CD14-positive monocyte (primary cell): Measurements from ENCODE around the gene EPPIN. TPM values are rescaled to one million over a fixed set of nuclear protein-coding genes. Genes with fewer than 3 reads are reported as not detected.
"Not testable (repeated sequence)": the region's sequence is repeated elsewhere in the genome, so short reads cannot be mapped to it uniquely, and the experiment has no call there.

Source experiments
- DNase-seq, 3 donors: peaks; one replicate each; pipeline ENCODE4 v3.0.0-alpha.2; 2011 to 2022
- H2AFZ ChIP-seq: 2 replicates; pipeline ENCODE4 v1.6.0; 2012; ENCODE audit warnings: mild to moderate bottlenecking, low read depth, low read length, inconsistent platforms; ENCODE audit not compliant: insufficient read depth, poor library complexity, severe bottlenecking
- H3K27ac ChIP-seq, 2 donors: 1 replicate in 1 of 2; 2 replicates in 1 of 2; pipeline ENCODE4 v1.5.1; 2012 to 2013; ENCODE audit warnings: low read length in 2 of 2, control low read depth in 1 of 2, inconsistent platforms in 1 of 2, low read depth in 1 of 2, mild to moderate bottlenecking in 1 of 2
- H3K27me3 ChIP-seq, 2 donors: one replicate each; pipeline versions ENCODE4 v1.6.0 to v1.6.1; 2011 to 2013; ENCODE audit warnings: low read length in 2 of 2; ENCODE audit not compliant: control insufficient read depth in 2 of 2, insufficient read depth in 2 of 2
- H3K36me3 ChIP-seq, 2 donors: replicated peaks in 1 of 2; 1 replicate in 1 of 2; 2 replicates in 1 of 2; pipeline versions ENCODE4 v1.5.1 to v1.6.1; 2012 to 2013; ENCODE audit warnings: low read length in 2 of 2, control low read depth in 1 of 2, inconsistent platforms in 1 of 2, mild to moderate bottlenecking in 1 of 2; ENCODE audit not compliant: insufficient read depth in 2 of 2, control insufficient read depth in 1 of 2
- H3K4me1 ChIP-seq, 2 donors: 1 replicate in 1 of 2; 2 replicates in 1 of 2; pipeline versions ENCODE4 v1.5.1 to v1.6.1; 2012 to 2013; ENCODE audit warnings: low read length in 2 of 2, control low read depth in 1 of 2, inconsistent platforms in 1 of 2, mild to moderate bottlenecking in 1 of 2, moderate library complexity in 1 of 2; ENCODE audit not compliant: insufficient read depth in 2 of 2, control insufficient read depth in 1 of 2
- H3K4me2 ChIP-seq: replicated peaks from 2 replicates; pipeline ENCODE3; 2012; ENCODE audit warnings: low read length, moderate library complexity, mild to moderate bottlenecking; ENCODE audit not compliant: poor library complexity, severe bottlenecking; ENCODE audit errors: extremely low read depth
- H3K4me3 ChIP-seq, 3 experiments: fragments of 200-600 bp in 1 of 3; sonication (generic) in 1 of 3; replicated peaks in 1 of 3; 1 replicate in 2 of 3; 2 replicates in 1 of 3; pipeline ENCODE4 v1.5.1; 2011 to 2013; ENCODE audit warnings: low read length in 3 of 3, mild to moderate bottlenecking in 3 of 3, control low read depth in 2 of 3, low read depth in 2 of 3, inconsistent platforms in 1 of 3, moderate library complexity in 1 of 3
- H3K79me2 ChIP-seq: 2 replicates; pipeline ENCODE4 v1.6.0; 2012; ENCODE audit warnings: mild to moderate bottlenecking, control low read depth, inconsistent platforms, low read length, moderate library complexity; ENCODE audit not compliant: insufficient read depth
- H3K9ac ChIP-seq: 2 replicates; pipeline ENCODE4 v1.6.0; 2017; ENCODE audit warnings: low read length, mild to moderate bottlenecking; ENCODE audit not compliant: insufficient read depth, poor library complexity, severe bottlenecking
- H3K9me3 ChIP-seq, 2 donors: replicated peaks in 1 of 2; 1 replicate in 1 of 2; 2 replicates in 1 of 2; pipeline versions ENCODE4 v1.5.1 to v1.6.1; 2012 to 2013; ENCODE audit warnings: low read length in 2 of 2, control low read depth in 1 of 2; ENCODE audit not compliant: control insufficient read depth in 1 of 2, insufficient read depth in 1 of 2
- H4K20me1 ChIP-seq: 2 replicates; pipeline ENCODE4 v1.6.0; 2012; ENCODE audit warnings: mild to moderate bottlenecking, low read length, control low read depth, moderate library complexity; ENCODE audit not compliant: insufficient read depth
- H3K27ac Mint-ChIP-seq, 7 donors: one replicate each; pipeline ENCODE4 v1.8.0; 2020; ENCODE audit warnings: mild to moderate bottlenecking in 7 of 7, mixed read lengths in 7 of 7, moderate library complexity in 6 of 7, inconsistent platforms in 2 of 7
- H3K27me3 Mint-ChIP-seq, 3 donors: one replicate each; pipeline ENCODE4 v1.8.0; 2021 to 2022; ENCODE audit warnings: low read depth in 3 of 3, mild to moderate bottlenecking in 3 of 3, mixed read lengths in 3 of 3, moderate library complexity in 3 of 3, inconsistent platforms in 1 of 3
- H3K36me3 Mint-ChIP-seq, 2 donors: one replicate each; pipeline ENCODE4 v1.8.0; 2020; ENCODE audit warnings: mixed read lengths in 2 of 2, inconsistent platforms in 1 of 2, mild to moderate bottlenecking in 1 of 2
- H3K4me1 Mint-ChIP-seq: one replicate; pipeline ENCODE4 v1.8.0; 2020; ENCODE audit warnings: mild to moderate bottlenecking, mixed read lengths
- H3K4me3 Mint-ChIP-seq, 2 donors: one replicate each; pipeline ENCODE4 v1.8.0; 2020; ENCODE audit warnings: mild to moderate bottlenecking in 2 of 2, mixed read lengths in 2 of 2, moderate library complexity in 1 of 2
- H3K9me3 Mint-ChIP-seq, 7 donors: one replicate each; pipeline ENCODE4 v1.8.0; 2020 to 2022; ENCODE audit warnings: mixed read lengths in 7 of 7, mild to moderate bottlenecking in 6 of 7, moderate library complexity in 6 of 7, inconsistent platforms in 2 of 7
- CTCF ChIP-seq: fragments of 200-600 bp; IDR thresholded peaks from one replicate; pipeline ENCODE4 v1.8.0; 2022; ENCODE audit warnings: antibody characterized with exemption, mild to moderate bottlenecking
- WGBS: methylation state at CpG from one replicate; pipeline ENCODE4 v1.1.5; 2013; ENCODE audit warnings: missing lambda C conversion rate; ENCODE audit not compliant: insufficient coverage; 5-methylcytosine and 5-hydroxymethylcytosine counted together
- intact Hi-C, 2 donors: fragments of 100-400 bp; cut with micrococcal nuclease; formaldehyde crosslinking; loops; one replicate each; pipeline versions ENCODE4 v1.15.0 to v1.15.1; 2023
- polyA plus RNA-seq, 3 donors: library from polyadenylated mRNA; depleted of rRNA in 1 of 3; unstranded in 2 of 3; stranded (reverse) in 1 of 3; fragments of 300-500 nt in 2 of 3; fragments of >200 nt in 1 of 3; fragmentation: Illumina TruSeq in 2 of 3; gene quantifications; 1 replicate in 2 of 3; 2 replicates in 1 of 3; pipeline ENCODE4 v1.2.3, GENCODE V29; 2012 to 2021

EPPIN gene
- polyA plus RNA-seq, 3 donors, result not detected

- H3K4me2 ChIP-seq, H2AFZ ChIP-seq, H3K36me3 ChIP-seq, H4K20me1 ChIP-seq, DNase-seq, H3K36me3 Mint-ChIP-seq, H3K9me3 Mint-ChIP-seq, intact Hi-C loops, H3K9me3 ChIP-seq, H3K4me3 ChIP-seq, H3K79me2 ChIP-seq, H3K4me3 Mint-ChIP-seq, H3K9ac ChIP-seq, H3K27ac ChIP-seq, H3K4me1 Mint-ChIP-seq, H3K27me3 ChIP-seq, H3K27ac Mint-ChIP-seq, H3K4me1 ChIP-seq: not testable (repeated sequence)
- peaks cover 13 to 18% (median 13%) of the 10 kb centered on the region in 3 donors for H3K27me3 Mint-ChIP-seq
- WGBS, result 96% methylated on average over 4 of the region's 5 CpGs
These were observed 37.1 kb upstream of the EPPIN start for GRCh38 chr20:45584294-45584693.

- H3K9me3 ChIP-seq, result no peaks in the 10 kb centered on the region
- intact Hi-C loops, result no loop called here
- Mint-ChIP-seq H3K27me3 (peaks cover 13 to 19% (median 15%) of the 10 kb centered on the region in 3 donors), H3K27ac (no peak overlapping the region), H3K4me3 (no peak overlapping the region), H3K4me1 (no peaks in the 10 kb centered on the region), H3K36me3 (no peaks in the 10 kb centered on the region), H3K9me3 (peaks cover 0 to 2% (median 0%) of the 10 kb centered on the region in 7 donors)
- no peak overlapping the region for H3K4me2 ChIP-seq
- H3K9ac ChIP-seq, result no peak overlapping the region
- WGBS, result no CpG with 5 or more reads among the region's 3 CpGs
- no peaks in the 10 kb centered on the region for H3K4me1 ChIP-seq
- no peaks in the 10 kb centered on the region for H3K36me3 ChIP-seq
- H4K20me1 ChIP-seq, result no peaks in the 10 kb centered on the region
- DNase-seq, result no peak
- H3K27me3 ChIP-seq, result peaks cover 2 to 6% of the 10 kb centered on the region in 2 donors
- H3K4me3 ChIP-seq, result no peak overlapping the region
- no peaks in the 10 kb centered on the region for H3K79me2 ChIP-seq
- no peak overlapping the region for H2AFZ ChIP-seq
- no peak overlapping the region for H3K27ac ChIP-seq
- no peak for TF ChIP-seq CTCF
These were observed 36.3 kb upstream of the EPPIN start for GRCh38 chr20:45583502-45583901.
